ENCODE results near the gene TMSB4X. TPM values are rescaled to one million over a fixed set of nuclear protein-coding genes. Genes with fewer than 3 reads are reported as not detected.

The TMSB4X gene
- polyA plus RNA-seq, 1 of the 3 experiments (the other 2 are of a cell fraction): 4,830 TPM

DNA sequence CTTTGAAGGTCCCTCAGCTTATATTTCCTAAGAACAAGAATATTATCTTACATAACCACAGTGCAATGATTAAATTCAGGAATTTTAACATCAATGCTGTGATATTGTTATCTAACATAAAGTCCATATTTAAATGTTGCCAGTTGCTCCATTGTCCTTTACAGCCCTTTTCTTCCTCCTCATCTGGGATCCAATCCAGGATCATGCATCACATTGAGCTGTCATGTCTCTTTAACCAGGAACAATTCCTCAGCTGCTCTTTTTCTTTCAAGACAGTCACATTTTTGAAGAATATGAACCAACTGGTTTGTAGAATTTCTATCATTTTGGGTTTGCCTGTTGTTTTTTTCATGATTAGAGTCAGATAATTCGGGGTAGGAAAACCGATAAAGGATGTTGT lies 12.0 kb downstream of the TMSB4X start:
- CTCF ChIA-PET: no interaction called here
- H3F3A ChIP-seq (replicated peaks; ENCODE audit: insufficient read depth): peaks cover 6% of the 10 kb centered on the region
- no peak overlapping the region for H3K9ac ChIP-seq
- no peaks in the 10 kb centered on the region for H3K27me3 ChIP-seq (ENCODE audit: insufficient read depth)
- H3K4me3 ChIP-seq (ENCODE audit: low read depth in 2 of 2, low read length in 1 of 2): no peak overlapping the region
- no peaks in the 10 kb centered on the region for H3K9me3 ChIP-seq
- no peak for DNase-seq
- TF ChIP-seq GATA2 (CRISPR knock-in tag; IDR thresholded peaks at IDR 0.05) (no peak), EZH2phosphoT487 (IDR thresholded peaks at IDR 0.05; ENCODE audit: borderline replicate concordance, low read depth) (no peak), FOSL2 (IDR thresholded peaks at IDR 0.05; ENCODE audit: borderline replicate concordance, low read depth) (no peak), TAF1 (IDR thresholded peaks at IDR 0.05; ENCODE audit: borderline replicate concordance, low read depth, low read length) (no peak), MEF2A (IDR thresholded peaks at IDR 0.05; ENCODE audit: borderline replicate concordance, low read depth) (no peak), NFIC (IDR thresholded peaks at IDR 0.05; ENCODE audit: borderline replicate concordance) (no peak)
- TF ChIP-seq, protein P1, sequence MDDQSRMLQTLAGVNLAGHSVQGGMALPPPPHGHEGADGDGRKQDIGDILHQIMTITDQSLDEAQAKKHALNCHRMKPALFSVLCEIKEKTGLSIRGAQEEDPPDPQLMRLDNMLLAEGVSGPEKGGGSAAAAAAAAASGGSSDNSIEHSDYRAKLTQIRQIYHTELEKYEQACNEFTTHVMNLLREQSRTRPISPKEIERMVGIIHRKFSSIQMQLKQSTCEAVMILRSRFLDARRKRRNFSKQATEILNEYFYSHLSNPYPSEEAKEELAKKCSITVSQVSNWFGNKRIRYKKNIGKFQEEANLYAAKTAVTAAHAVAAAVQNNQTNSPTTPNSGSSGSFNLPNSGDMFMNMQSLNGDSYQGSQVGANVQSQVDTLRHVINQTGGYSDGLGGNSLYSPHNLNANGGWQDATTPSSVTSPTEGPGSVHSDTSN (IDR thresholded peaks at IDR 0.05): peak; percentile 42
- 75% methylated on average over 2 of the region's 2 CpGs for WGBS (ENCODE audit: low lambda C conversion rate)
- no peaks in the 10 kb centered on the region for H3K36me3 ChIP-seq (replicated peaks in 1 of 2; ENCODE audit: control insufficient read depth in 1 of 2, insufficient read depth in 2 of 2, low read length in 1 of 2)
- H2AFZ ChIP-seq (ENCODE audit: low read depth): no peak overlapping the region
- H3K27ac ChIP-seq (ENCODE audit: low read depth in 2 of 2, low read length in 1 of 2): no peak overlapping the region
- no peak overlapping the region for H3K4me2 ChIP-seq
- POLR2A ChIA-PET: no interaction called here
- no peaks in the 10 kb centered on the region for H3K9me2 ChIP-seq
- peaks cover 0 to 8% of the 10 kb centered on the region in 2 experiments; a peak in 2 of 4 replicates for H3K4me1 ChIP-seq (ENCODE audit: control insufficient read depth in 1 of 2, insufficient read depth in 2 of 2, low read depth in 1 of 2, low read length in 1 of 2)
- no peaks in the 10 kb centered on the region for H4K20me1 ChIP-seq (ENCODE audit: insufficient read depth)
- H3K79me2 ChIP-seq (ENCODE audit: insufficient read depth): no peaks in the 10 kb centered on the region

DNA sequence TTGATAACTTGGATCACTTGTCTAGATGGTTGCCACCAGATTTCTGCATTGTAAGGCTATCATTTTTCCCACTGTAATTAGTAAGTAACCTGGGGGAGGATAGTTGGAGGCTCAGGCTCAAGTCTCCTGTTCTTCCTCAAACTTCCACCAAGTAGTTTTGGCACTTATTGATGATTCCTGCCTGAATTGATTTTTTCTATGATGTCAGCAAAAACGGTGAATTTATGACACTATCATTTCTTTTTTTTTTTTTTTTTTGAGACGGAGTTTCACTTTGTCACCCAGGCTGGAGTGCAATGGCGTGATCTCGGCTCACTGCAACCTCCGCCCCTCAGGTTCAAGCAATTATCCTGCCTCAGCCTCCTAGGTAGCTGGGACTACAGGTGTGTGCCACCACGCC lies 12.4 kb downstream of the TMSB4X start:
- TF ChIP-seq, protein P2, sequence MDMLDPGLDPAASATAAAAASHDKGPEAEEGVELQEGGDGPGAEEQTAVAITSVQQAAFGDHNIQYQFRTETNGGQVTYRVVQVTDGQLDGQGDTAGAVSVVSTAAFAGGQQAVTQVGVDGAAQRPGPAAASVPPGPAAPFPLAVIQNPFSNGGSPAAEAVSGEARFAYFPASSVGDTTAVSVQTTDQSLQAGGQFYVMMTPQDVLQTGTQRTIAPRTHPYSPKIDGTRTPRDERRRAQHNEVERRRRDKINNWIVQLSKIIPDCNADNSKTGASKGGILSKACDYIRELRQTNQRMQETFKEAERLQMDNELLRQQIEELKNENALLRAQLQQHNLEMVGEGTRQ (IDR thresholded peaks at IDR 0.05; ENCODE audit: borderline replicate concordance, low read depth, low read length): no peak
- no peak for TF ChIP-seq EP300 (IDR thresholded peaks at IDR 0.05; ENCODE audit: borderline replicate concordance in 1 of 2, low read depth in 1 of 2, low read length in 1 of 2)
- TF ChIP-seq, protein P3, sequence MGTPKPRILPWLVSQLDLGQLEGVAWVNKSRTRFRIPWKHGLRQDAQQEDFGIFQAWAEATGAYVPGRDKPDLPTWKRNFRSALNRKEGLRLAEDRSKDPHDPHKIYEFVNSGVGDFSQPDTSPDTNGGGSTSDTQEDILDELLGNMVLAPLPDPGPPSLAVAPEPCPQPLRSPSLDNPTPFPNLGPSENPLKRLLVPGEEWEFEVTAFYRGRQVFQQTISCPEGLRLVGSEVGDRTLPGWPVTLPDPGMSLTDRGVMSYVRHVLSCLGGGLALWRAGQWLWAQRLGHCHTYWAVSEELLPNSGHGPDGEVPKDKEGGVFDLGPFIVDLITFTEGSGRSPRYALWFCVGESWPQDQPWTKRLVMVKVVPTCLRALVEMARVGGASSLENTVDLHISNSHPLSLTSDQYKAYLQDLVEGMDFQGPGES (IDR thresholded peaks at IDR 0.05; ENCODE audit: low read depth, low read length): no peak
- TF ChIP-seq SIN3A (IDR thresholded peaks at IDR 0.05; ENCODE audit: borderline replicate concordance, low read depth, low read length): no peak
- TF ChIP-seq RAD21 (IDR thresholded peaks at IDR 0.05; ENCODE audit: low read length): no peak
- TF ChIP-seq, protein P1 (IDR thresholded peaks at IDR 0.05): no peak
- no peak for TF ChIP-seq FOXJ3 (CRISPR knock-in tag; IDR thresholded peaks at IDR 0.05)
- no peak for TF ChIP-seq GABPA (IDR thresholded peaks at IDR 0.05; ENCODE audit: low read depth)
- no peak for TF ChIP-seq NRF1 (IDR thresholded peaks at IDR 0.05; ENCODE audit: low read depth, low read length)
- TF ChIP-seq MXI1 (IDR thresholded peaks at IDR 0.05; ENCODE audit: low read depth, low read length): no peak
- TF ChIP-seq SMC3 (IDR thresholded peaks at IDR 0.05; ENCODE audit: low read depth, low read length): no peak
- no peak for TF ChIP-seq RCOR1 (IDR thresholded peaks at IDR 0.05; ENCODE audit: low read length)
- TF ChIP-seq, protein P4, sequence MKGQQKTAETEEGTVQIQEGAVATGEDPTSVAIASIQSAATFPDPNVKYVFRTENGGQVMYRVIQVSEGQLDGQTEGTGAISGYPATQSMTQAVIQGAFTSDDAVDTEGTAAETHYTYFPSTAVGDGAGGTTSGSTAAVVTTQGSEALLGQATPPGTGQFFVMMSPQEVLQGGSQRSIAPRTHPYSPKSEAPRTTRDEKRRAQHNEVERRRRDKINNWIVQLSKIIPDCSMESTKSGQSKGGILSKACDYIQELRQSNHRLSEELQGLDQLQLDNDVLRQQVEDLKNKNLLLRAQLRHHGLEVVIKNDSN (IDR thresholded peaks at IDR 0.05; ENCODE audit: borderline replicate concordance, low read depth): no peak
- TF ChIP-seq RFX5 (IDR thresholded peaks at IDR 0.05; ENCODE audit: low read length): no peak
- H3K27ac ChIP-seq (ENCODE audit: low read depth in 2 of 2, low read length in 1 of 2): no peak overlapping the region
- no peaks in the 10 kb centered on the region for H3K9me3 ChIP-seq
- no peaks in the 10 kb centered on the region for H4K20me1 ChIP-seq (ENCODE audit: insufficient read depth)
- CTCF ChIA-PET: no interaction called here
- DNase-seq: no peak
- H3K4me2 ChIP-seq: no peak overlapping the region
- POLR2A ChIA-PET: no interaction called here
- no peaks in the 10 kb centered on the region for H3K36me3 ChIP-seq (replicated peaks in 1 of 2; ENCODE audit: control insufficient read depth in 1 of 2, insufficient read depth in 2 of 2, low read length in 1 of 2)
- 54% methylated on average over 6 of the region's 6 CpGs for WGBS (ENCODE audit: low lambda C conversion rate)
- H3F3A ChIP-seq (replicated peaks; ENCODE audit: insufficient read depth): peaks cover 9% of the 10 kb centered on the region
- no peak overlapping the region for H3K4me3 ChIP-seq (ENCODE audit: low read depth in 2 of 2, low read length in 1 of 2)
- H2AFZ ChIP-seq (ENCODE audit: low read depth): no peak overlapping the region
- peaks cover 0 to 8% of the 10 kb centered on the region in 2 experiments; a peak in 2 of 4 replicates for H3K4me1 ChIP-seq (ENCODE audit: control insufficient read depth in 1 of 2, insufficient read depth in 2 of 2, low read depth in 1 of 2, low read length in 1 of 2)
- H3K9ac ChIP-seq: no peak overlapping the region
- no peaks in the 10 kb centered on the region for H3K27me3 ChIP-seq (ENCODE audit: insufficient read depth)
- H3K9me2 ChIP-seq: no peaks in the 10 kb centered on the region
- H3K79me2 ChIP-seq (ENCODE audit: insufficient read depth): no peaks in the 10 kb centered on the region
